ENCODE results near the gene F2RL3.
A peak's percentile ranks its signal among the peaks of the same experiment; 100 is the strongest.

Gene F2RL3

DNA sequence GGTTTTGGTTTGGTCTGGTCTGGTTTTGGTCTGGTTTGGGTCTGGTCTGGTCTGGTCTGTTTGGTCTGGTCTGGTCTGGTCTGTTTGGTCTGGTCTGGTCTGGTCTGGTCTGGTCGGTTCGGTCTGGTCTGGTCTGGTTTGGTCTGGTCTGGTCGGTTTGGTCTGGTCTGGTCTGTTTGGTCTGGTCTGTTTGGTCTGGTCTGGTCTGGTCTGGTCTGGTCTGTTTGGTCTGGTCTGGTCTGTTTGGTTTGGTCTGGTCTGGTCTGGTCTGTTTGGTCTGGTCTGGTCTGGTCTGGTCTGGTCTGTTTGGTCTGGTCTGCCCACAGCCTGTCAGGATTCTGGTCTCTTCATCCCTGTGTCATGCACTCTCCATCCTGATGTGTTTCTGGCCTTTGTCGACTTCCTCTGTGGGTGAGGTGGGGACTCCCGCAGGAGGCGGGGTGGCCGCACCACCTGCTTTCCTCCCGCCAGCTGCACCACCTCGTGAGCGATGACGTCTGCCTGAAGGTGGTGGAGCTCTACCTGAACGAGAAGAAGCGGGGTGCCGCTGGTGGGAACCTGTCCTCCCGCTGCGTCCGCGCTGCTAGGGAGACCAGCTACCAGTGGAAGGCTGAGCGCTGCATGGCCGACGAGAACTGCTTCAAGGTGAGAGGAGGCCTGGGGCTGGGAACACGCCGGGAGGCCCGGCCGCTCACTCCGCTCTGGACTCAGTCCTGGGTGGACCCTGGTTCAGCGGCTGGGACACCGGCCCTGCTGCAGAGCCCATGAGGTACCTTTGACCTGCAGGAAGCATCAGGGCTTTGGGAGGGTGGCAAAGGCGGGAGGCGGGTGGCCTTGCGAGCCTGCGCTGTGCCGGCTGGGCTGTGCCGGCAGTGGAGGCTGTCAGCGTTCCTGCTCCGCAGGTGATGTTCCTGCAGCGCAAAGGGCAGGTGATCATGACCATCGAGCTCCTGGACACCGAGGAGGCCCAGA is 12.9 kb upstream of the F2RL3 start:
- DNase-seq = no peak

- no peak for DNase-seq
Measured at GRCh38 chr19:16876904-16877361, 11.9 kb upstream of the F2RL3 start.

DNA sequence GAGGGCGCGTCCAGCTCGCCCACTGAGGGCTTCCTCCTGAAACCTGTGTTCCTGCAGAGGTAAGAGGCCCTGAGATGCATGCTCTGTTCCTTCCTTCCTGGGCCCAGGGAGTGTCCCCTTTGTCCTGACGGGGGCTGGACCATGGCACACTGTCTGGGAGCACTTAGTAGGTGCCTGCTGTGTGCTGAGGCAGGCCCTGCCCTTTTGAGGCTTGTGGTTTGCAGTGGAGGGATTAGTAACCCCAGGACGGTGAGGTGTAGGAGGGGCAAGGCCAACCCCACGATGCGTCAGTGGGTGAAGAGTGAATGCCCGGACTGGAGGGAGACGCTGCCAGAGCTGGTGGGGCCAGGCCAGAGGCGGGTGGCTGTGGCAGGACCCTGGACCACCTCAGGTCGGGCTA is 11.2 kb upstream of the F2RL3 start:
- no peak for DNase-seq

DNA sequence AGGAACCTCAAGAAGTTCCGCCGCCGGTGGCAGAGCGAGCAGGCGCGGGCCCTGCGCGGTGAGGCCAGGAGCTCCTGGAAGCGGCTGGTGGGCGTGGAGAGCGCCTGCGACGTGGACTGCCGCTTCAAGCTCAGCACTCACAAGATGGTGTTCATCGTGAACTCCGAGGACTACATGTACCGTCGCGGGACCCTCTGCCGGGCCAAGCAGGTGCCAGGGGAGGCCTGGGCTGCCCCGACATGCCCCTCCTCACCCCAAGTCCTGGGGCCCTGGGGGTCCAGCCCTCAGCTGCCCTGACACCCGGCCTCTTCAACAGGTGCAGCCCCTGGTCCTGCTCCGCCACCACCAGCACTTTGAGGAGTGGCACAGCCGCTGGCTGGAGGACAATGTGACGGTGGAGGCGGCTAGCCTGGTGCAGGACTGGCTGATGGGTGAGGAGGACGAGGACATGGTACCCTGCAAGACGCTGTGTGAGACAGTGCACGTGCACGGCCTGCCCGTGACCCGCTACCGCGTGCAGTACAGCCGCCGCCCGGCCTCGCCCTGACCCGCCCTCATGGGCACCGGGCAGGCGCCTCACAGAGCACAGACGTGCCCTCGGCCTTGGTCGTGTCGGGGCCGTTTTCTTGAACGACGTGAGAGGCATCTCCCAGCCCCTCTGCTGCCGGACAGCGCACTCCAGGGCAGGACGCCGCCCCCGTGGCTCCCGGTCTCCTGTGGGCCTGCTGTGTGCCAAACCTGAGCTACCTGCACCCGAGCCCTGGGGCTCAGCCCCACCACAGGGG is 10.4 kb upstream of the F2RL3 start:
- no peak for DNase-seq

GRCh38 chr19:16880884-16881554 is 7.8 kb upstream of the F2RL3 start:
- no peak for DNase-seq

- DNase-seq = no peak
Measured at GRCh38 chr19:16882146-16882545, 6.7 kb upstream of the F2RL3 start.

- DNase-seq = no peak
Measured at GRCh38 chr19:16883522-16883921, 5.3 kb upstream of the F2RL3 start.

- no peak for DNase-seq
Measured at GRCh38 chr19:16885166-16885565, 3.6 kb upstream of the F2RL3 start.

GRCh38 chr19:16886305-16886880 is 2.4 kb upstream of the F2RL3 start:
- DNase-seq = peak; percentile 18

DNA sequence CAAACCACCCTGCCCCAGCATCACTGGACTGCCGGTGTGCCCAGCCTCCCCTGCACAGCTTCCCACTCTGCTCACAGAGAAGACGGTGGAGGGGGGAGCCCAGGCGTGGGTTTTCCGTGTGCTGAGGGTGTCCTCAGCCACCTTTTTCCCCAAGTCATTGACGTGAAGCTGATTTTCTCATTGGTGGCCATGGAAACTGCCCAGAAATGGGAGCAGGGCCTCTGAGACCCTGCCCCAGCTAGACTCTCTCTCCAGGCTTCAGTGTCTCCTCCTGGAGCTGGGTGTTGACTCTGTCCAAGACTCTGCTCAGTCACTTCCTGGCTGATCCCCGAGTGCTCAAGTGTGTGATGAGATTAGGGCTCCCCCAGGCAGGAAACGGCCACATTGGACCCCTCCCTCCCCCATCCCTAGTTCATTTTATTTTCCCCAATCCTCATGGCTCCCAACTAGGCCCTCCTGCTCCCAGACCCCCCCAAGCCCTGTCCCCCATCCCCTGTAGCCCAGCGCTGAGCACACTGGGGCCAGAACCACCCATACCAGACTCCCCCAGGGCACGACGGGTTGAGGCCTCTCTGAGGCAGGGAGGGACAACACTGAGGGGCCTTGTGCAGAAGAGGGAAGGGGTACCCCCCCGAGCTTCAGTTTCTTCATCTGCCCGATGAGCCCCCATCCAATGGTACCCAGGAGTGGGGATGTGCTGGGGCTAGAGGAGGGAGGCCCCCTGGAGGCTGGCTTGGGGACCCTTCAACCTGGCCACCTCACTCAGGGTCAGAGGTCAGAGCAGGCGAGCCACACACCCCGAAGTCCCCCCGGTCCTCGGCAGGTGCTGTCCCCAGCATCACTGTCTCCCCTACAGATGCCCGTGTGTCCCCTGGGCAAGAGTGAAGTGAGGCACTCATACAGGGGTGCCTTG is 1.2 kb upstream of the F2RL3 start:
- DNase-seq = no peak

GRCh38 chr19:16889366-16889882 is 625 bp downstream of the F2RL3 start:
- DNase-seq = no peak

DNA sequence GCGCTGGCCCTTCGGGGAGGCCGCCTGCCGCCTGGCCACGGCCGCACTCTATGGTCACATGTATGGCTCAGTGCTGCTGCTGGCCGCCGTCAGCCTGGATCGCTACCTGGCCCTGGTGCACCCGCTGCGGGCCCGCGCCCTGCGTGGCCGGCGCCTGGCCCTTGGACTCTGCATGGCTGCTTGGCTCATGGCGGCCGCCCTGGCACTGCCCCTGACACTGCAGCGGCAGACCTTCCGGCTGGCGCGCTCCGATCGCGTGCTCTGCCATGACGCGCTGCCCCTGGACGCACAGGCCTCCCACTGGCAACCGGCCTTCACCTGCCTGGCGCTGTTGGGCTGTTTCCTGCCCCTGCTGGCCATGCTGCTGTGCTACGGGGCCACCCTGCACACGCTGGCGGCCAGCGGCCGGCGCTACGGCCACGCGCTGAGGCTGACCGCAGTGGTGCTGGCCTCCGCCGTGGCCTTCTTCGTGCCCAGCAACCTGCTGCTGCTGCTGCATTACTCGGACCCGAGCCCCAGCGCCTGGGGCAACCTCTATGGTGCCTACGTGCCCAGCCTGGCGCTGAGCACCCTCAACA is 1.2 kb downstream of the F2RL3 start:
- DNase-seq = no peak

GRCh38 chr19:16890461-16891184 is 1.8 kb downstream of the F2RL3 start:
- no peak for DNase-seq

GRCh38 chr19:16891696-16892382 is 3.0 kb downstream of the F2RL3 start:
- no peak for DNase-seq

GRCh38 chr19:16892436-16892835 is 3.6 kb downstream of the F2RL3 start:
- DNase-seq = no peak

GRCh38 chr19:16892868-16893685 is 4.3 kb downstream of the F2RL3 start:
- no peak for DNase-seq

DNA sequence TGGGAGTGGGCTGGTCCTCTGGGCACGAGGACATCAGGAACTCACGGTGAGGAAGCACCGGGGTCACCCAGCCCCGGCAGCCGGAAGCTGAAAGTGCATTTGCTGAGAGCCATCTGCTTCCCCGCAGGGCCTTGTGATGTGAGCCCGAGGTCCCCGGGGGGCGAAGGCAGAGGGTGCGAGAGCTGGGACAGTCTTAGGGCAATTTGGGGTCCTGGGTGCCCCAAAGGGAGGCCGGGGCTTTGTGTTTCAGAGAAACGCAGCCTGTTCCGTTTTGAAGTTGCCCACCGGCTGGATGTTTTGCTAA is 4.8 kb downstream of the F2RL3 start:
- no peak for DNase-seq

- no peak for DNase-seq
Measured at GRCh38 chr19:16894080-16894479, 5.3 kb downstream of the F2RL3 start.
